GM21723 (cell line): Measurements from ENCODE around the gene RERE.
"Not testable (repeated sequence)": the region's sequence is repeated elsewhere in the genome, so short reads cannot be mapped to it uniquely, and the experiment has no call there.

Source experiments
- ATAC-seq: cut with Tn5 transposase; IDR thresholded peaks from one replicate; pipeline ENCODE4 v1.9.1; 2021; ENCODE audit warnings: mild to moderate bottlenecking, moderate library complexity; ENCODE audit not compliant: unreplicated experiment

RERE gene

GRCh38 chr1:8396083-8396785 lies 421.2 kb downstream of the RERE start:
- no peak for ATAC-seq

GRCh38 chr1:8395433-8395866 lies 422.0 kb downstream of the RERE start:
- no peak for ATAC-seq

GRCh38 chr1:8394456-8395321 lies 422.8 kb downstream of the RERE start:
- no peak for ATAC-seq

GRCh38 chr1:8392522-8392921 lies 424.9 kb downstream of the RERE start:
- no peak for ATAC-seq

GRCh38 chr1:8390707-8391106 lies 426.7 kb downstream of the RERE start:
- ATAC-seq: no peak

- ATAC-seq: no peak
Observed at GRCh38 chr1:8389958-8390535, 427.4 kb downstream of the RERE start.

- ATAC-seq: no peak
Observed at GRCh38 chr1:8388732-8389562, 428.5 kb downstream of the RERE start.

GRCh38 chr1:8386247-8386646 lies 431.2 kb downstream of the RERE start:
- ATAC-seq: no peak

GRCh38 chr1:8384577-8384976 lies 432.9 kb downstream of the RERE start:
- ATAC-seq: no peak

GRCh38 chr1:8384088-8384487 lies 433.4 kb downstream of the RERE start:
- ATAC-seq: no peak

- no peak for ATAC-seq
Observed at GRCh38 chr1:8382608-8383505, 434.6 kb downstream of the RERE start.

GRCh38 chr1:8382051-8382505 lies 435.4 kb downstream of the RERE start:
- no peak for ATAC-seq

- no peak for ATAC-seq
Observed at GRCh38 chr1:8381618-8382017, 435.8 kb downstream of the RERE start.

- not testable (repeated sequence) for ATAC-seq
Observed at GRCh38 chr1:8380310-8380709, 437.1 kb downstream of the RERE start.

GRCh38 chr1:8379513-8380186 lies 437.8 kb downstream of the RERE start:
- ATAC-seq: no peak

GRCh38 chr1:8378981-8379470 lies 438.4 kb downstream of the RERE start:
- ATAC-seq: no peak

- no peak for ATAC-seq
Observed at GRCh38 chr1:8378178-8378577, 439.3 kb downstream of the RERE start.

- ATAC-seq: no peak
Observed at GRCh38 chr1:8377271-8377981, 440.0 kb downstream of the RERE start.
